GM23338 (cell line): ENCODE results near the gene IYD. TPM values are rescaled to one million over a fixed set of nuclear protein-coding genes. Genes with fewer than 3 reads are reported as not detected.

Source experiments
- ATAC-seq: fragments of 200-7000 bp; cut with Tn5 transposase; 3 replicates; pipeline ENCODE4 v1.9.1; 2020
- DNase-seq: peaks from one replicate; pipeline ENCODE4 v3.0.0-alpha.2; 2015; ENCODE audit warnings: low spot score
- H2AFZ ChIP-seq: fragments of 200-600 bp; sonication (generic); 2 replicates; pipeline ENCODE4 v1.8.0; 2016; ENCODE audit warnings: antibody characterized with exemption, mild to moderate bottlenecking, moderate library complexity
- H3F3A ChIP-seq: fragments of 200-600 bp; sonication (generic); replicated peaks from 2 replicates; pipeline ENCODE4 v1.8.0; 2017; ENCODE audit warnings: antibody characterized with exemption, mixed run types, low read depth
- H3K27ac ChIP-seq: fragments of 200-600 bp; sonication (generic); 2 replicates; pipeline ENCODE4 v1.6.1; 2016; ENCODE audit warnings: low read depth
- H3K27me3 ChIP-seq: fragments of 200-600 bp; sonication (generic); 2 replicates; pipeline ENCODE4 v1.8.0; 2016; ENCODE audit warnings: mild to moderate bottlenecking, mixed run types, moderate library complexity; ENCODE audit not compliant: insufficient read depth
- H3K36me3 ChIP-seq: fragments of 200-600 bp; sonication (generic); 2 replicates; pipeline ENCODE4 v1.8.0; 2016; ENCODE audit warnings: mild to moderate bottlenecking; ENCODE audit not compliant: insufficient read depth
- H3K4me1 ChIP-seq: fragments of 200-600 bp; sonication (generic); 2 replicates; pipeline ENCODE4 v1.8.0; 2016; ENCODE audit warnings: mild to moderate bottlenecking, moderate library complexity; ENCODE audit not compliant: insufficient read depth
- H3K4me2 ChIP-seq: fragments of 200-600 bp; sonication (generic); 2 replicates; pipeline ENCODE4 v1.7.1; 2017; ENCODE audit warnings: mixed run types
- H3K4me3 ChIP-seq: fragments of 200-600 bp; sonication (generic); 2 replicates; pipeline ENCODE4 v1.6.1; 2016; ENCODE audit warnings: mixed run types
- H3K79me2 ChIP-seq: fragments of 200-600 bp; sonication (generic); replicated peaks from 2 replicates; pipeline ENCODE4 v1.8.0; 2017; ENCODE audit warnings: mild to moderate bottlenecking; ENCODE audit not compliant: insufficient read depth
- H3K9me2 ChIP-seq: fragments of 200-600 bp; sonication (generic); 2 replicates; pipeline ENCODE4 v1.8.0; 2017; ENCODE audit not compliant: insufficient read depth
- H4K20me1 ChIP-seq: fragments of 200-600 bp; sonication (generic); replicated peaks from 2 replicates; pipeline ENCODE4 v1.8.0; 2017; ENCODE audit warnings: mild to moderate bottlenecking; ENCODE audit not compliant: insufficient read depth
- H3K27ac Mint-ChIP-seq: 2 replicates; pipeline ENCODE4 v1.8.0; 2020; ENCODE audit warnings: inconsistent platforms, mild to moderate bottlenecking, moderate library complexity, mixed read lengths
- H3K27me3 Mint-ChIP-seq: 3 replicates; pipeline ENCODE4 v1.8.0; 2022; ENCODE audit warnings: low read depth, mild to moderate bottlenecking, moderate library complexity, mixed read lengths, inconsistent platforms; ENCODE audit not compliant: insufficient read depth, poor library complexity
- H3K36me3 Mint-ChIP-seq: 3 replicates; pipeline ENCODE4 v1.8.0; 2021; ENCODE audit warnings: low read depth, mild to moderate bottlenecking, inconsistent platforms, moderate library complexity, mixed read lengths
- H3K4me1 Mint-ChIP-seq: 3 replicates; pipeline ENCODE4 v1.8.0; 2020; ENCODE audit warnings: mild to moderate bottlenecking, inconsistent platforms, mixed read lengths
- H3K4me3 Mint-ChIP-seq: 3 replicates; pipeline ENCODE4 v1.8.0; 2021; ENCODE audit warnings: moderate library complexity, mild to moderate bottlenecking, inconsistent platforms, mixed read lengths
- H3K9me3 Mint-ChIP-seq: 3 replicates; pipeline ENCODE4 v1.8.0; 2020; ENCODE audit warnings: moderate library complexity, mild to moderate bottlenecking, inconsistent platforms, mixed read lengths
- CREB1 ChIP-seq: fragments of 250-450 bp; sonication (Bioruptor Pico); IDR thresholded peaks from 2 replicates; pipeline ENCODE4 v1.5.0; 2020; ENCODE audit warnings: low read depth, mild to moderate bottlenecking, moderate library complexity
- EZH2 ChIP-seq: fragments of 200-600 bp; sonication (generic); IDR thresholded peaks from one replicate; pipeline ENCODE4 v1.8.0; 2017; ENCODE audit warnings: antibody characterized with exemption, mild to moderate bottlenecking, low read depth; ENCODE audit not compliant: unreplicated experiment
- EZH2phosphoT487 ChIP-seq: fragments of 200-600 bp; sonication (generic); IDR thresholded peaks from one replicate; pipeline ENCODE4 v1.8.1; 2018; ENCODE audit warnings: antibody characterized with exemption; ENCODE audit not compliant: unreplicated experiment
- JUNB ChIP-seq: IDR thresholded peaks from one replicate; pipeline ENCODE4 v1.6.1; 2016; ENCODE audit warnings: antibody characterized with exemption; ENCODE audit not compliant: unreplicated experiment
- NANOG ChIP-seq: IDR thresholded peaks from 2 replicates; pipeline ENCODE4 v1.6.1; 2016; ENCODE audit warnings: antibody characterized with exemption, borderline replicate concordance
- POLR2AphosphoS5 ChIP-seq: IDR thresholded peaks from 2 replicates; pipeline ENCODE4 v1.6.1; 2016; ENCODE audit warnings: antibody characterized with exemption, low read depth
- STAT1 ChIP-seq: IDR thresholded peaks from one replicate; pipeline ENCODE4 v1.6.1; 2016; ENCODE audit warnings: antibody characterized with exemption; ENCODE audit not compliant: unreplicated experiment
- ZNF114 ChIP-seq: fragments of 250-450 bp; sonication (Bioruptor Pico); IDR thresholded peaks from 2 replicates; pipeline ENCODE4 v1.5.0; 2020; ENCODE audit warnings: mild to moderate bottlenecking, moderate library complexity
- ZNF331 ChIP-seq: fragments of 250-450 bp; sonication (Bioruptor Pico); IDR thresholded peaks from 2 replicates; pipeline ENCODE4 v1.5.0; 2020; ENCODE audit warnings: low read depth, mild to moderate bottlenecking, moderate library complexity
- ZNF462 ChIP-seq: fragments of 250-450 bp; sonication (Bioruptor Pico); IDR thresholded peaks from 2 replicates; pipeline ENCODE4 v1.5.0; 2020; ENCODE audit warnings: mild to moderate bottlenecking, moderate library complexity
- polyA plus RNA-seq: library from polyadenylated mRNA; unstranded; fragments of >200 nt; fragmentation: Nextera tagmentation; extraction: Ambion mirVana; gene quantifications from 2 replicates; pipeline ENCODE4 v1.2.1, GENCODE V29; 2016
- total RNA-seq: library from RNA; depleted of rRNA; stranded (reverse); fragments of >200 nt; shearing (Covaris generic); gene quantifications from 2 replicates; pipeline ENCODE4 v1.2.3, GENCODE V29; 2014
- TF ChIP-seq, protein P1 (sequence below): IDR thresholded peaks from one replicate; pipeline ENCODE4 v1.6.1; 2018; ENCODE audit warnings: antibody characterized with exemption; ENCODE audit not compliant: unreplicated experiment
- TF ChIP-seq, protein P2 (sequence below), 2 experiments: fragments of 200-600 bp in 1 of 2; sonication (generic) in 1 of 2; conservative IDR thresholded peaks; 2 replicates each; pipeline versions ENCODE4 v1.5.1 to v1.6.1; 2016 to 2017; ENCODE audit warnings: antibody characterized with exemption in 2 of 2, low read depth in 2 of 2, mild to moderate bottlenecking in 2 of 2, moderate library complexity in 1 of 2
- TF ChIP-seq, protein P3 (sequence below): IDR thresholded peaks from 2 replicates; pipeline ENCODE4 v1.6.1; 2016; ENCODE audit warnings: antibody characterized with exemption

IYD gene
- total and polyA plus RNA-seq, 2 experiments from 2014 or later, result not detected

GRCh38 chr6:150332939-150333584 lies 35.8 kb upstream of the IYD start:
- H3K4me3 Mint-ChIP-seq, result no peak overlapping the region
- Histone ChIP-seq H4K20me1 (no peaks in the 10 kb centered on the region; the same call in 1 of the 2 replicates), H3K36me3 (no peaks in the 10 kb centered on the region), H3K4me2 (no peak overlapping the region), H3K27me3 (no peaks in the 10 kb centered on the region), H2AFZ (no peak overlapping the region), H3F3A (no peaks in the 10 kb centered on the region), H3K9me2 (no peaks in the 10 kb centered on the region; the same call in 1 of the 2 replicates), H3K27ac (no peak overlapping the region), H3K4me3 (no peak overlapping the region), H3K79me2 (no peaks in the 10 kb centered on the region), H3K4me1 (no peaks in the 10 kb centered on the region)
- H3K9me3 Mint-ChIP-seq, result no peaks in the 10 kb centered on the region
- H3K27ac Mint-ChIP-seq, result no peak overlapping the region
- H3K4me1 Mint-ChIP-seq, result no peaks in the 10 kb centered on the region
- TF ChIP-seq CREB1 (CRISPR knock-in tag) (no peak), STAT1 (no peak), EZH2 (no peak), ZNF331 (CRISPR knock-in tag) (no peak), ZNF462 (CRISPR knock-in tag) (no peak), NANOG (no peak), JUNB (no peak), ZNF114 (CRISPR knock-in tag) (no peak), POLR2AphosphoS5 (no peak), EZH2phosphoT487 (no peak)
- TF ChIP-seq, protein P1, sequence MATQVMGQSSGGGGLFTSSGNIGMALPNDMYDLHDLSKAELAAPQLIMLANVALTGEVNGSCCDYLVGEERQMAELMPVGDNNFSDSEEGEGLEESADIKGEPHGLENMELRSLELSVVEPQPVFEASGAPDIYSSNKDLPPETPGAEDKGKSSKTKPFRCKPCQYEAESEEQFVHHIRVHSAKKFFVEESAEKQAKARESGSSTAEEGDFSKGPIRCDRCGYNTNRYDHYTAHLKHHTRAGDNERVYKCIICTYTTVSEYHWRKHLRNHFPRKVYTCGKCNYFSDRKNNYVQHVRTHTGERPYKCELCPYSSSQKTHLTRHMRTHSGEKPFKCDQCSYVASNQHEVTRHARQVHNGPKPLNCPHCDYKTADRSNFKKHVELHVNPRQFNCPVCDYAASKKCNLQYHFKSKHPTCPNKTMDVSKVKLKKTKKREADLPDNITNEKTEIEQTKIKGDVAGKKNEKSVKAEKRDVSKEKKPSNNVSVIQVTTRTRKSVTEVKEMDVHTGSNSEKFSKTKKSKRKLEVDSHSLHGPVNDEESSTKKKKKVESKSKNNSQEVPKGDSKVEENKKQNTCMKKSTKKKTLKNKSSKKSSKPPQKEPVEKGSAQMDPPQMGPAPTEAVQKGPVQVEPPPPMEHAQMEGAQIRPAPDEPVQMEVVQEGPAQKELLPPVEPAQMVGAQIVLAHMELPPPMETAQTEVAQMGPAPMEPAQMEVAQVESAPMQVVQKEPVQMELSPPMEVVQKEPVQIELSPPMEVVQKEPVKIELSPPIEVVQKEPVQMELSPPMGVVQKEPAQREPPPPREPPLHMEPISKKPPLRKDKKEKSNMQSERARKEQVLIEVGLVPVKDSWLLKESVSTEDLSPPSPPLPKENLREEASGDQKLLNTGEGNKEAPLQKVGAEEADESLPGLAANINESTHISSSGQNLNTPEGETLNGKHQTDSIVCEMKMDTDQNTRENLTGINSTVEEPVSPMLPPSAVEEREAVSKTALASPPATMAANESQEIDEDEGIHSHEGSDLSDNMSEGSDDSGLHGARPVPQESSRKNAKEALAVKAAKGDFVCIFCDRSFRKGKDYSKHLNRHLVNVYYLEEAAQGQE, result no peak
- TF ChIP-seq, protein P2, sequence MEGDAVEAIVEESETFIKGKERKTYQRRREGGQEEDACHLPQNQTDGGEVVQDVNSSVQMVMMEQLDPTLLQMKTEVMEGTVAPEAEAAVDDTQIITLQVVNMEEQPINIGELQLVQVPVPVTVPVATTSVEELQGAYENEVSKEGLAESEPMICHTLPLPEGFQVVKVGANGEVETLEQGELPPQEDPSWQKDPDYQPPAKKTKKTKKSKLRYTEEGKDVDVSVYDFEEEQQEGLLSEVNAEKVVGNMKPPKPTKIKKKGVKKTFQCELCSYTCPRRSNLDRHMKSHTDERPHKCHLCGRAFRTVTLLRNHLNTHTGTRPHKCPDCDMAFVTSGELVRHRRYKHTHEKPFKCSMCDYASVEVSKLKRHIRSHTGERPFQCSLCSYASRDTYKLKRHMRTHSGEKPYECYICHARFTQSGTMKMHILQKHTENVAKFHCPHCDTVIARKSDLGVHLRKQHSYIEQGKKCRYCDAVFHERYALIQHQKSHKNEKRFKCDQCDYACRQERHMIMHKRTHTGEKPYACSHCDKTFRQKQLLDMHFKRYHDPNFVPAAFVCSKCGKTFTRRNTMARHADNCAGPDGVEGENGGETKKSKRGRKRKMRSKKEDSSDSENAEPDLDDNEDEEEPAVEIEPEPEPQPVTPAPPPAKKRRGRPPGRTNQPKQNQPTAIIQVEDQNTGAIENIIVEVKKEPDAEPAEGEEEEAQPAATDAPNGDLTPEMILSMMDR (conservative IDR thresholded peaks at IDR 0.05; ENCODE audit: low read depth in 2 of 2), result no peak
- TF ChIP-seq, protein P3, sequence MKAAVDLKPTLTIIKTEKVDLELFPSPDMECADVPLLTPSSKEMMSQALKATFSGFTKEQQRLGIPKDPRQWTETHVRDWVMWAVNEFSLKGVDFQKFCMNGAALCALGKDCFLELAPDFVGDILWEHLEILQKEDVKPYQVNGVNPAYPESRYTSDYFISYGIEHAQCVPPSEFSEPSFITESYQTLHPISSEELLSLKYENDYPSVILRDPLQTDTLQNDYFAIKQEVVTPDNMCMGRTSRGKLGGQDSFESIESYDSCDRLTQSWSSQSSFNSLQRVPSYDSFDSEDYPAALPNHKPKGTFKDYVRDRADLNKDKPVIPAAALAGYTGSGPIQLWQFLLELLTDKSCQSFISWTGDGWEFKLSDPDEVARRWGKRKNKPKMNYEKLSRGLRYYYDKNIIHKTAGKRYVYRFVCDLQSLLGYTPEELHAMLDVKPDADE, result no peak
- H3K27me3 Mint-ChIP-seq, result peaks cover 7% of the 10 kb centered on the region
- H3K36me3 Mint-ChIP-seq, result no peaks in the 10 kb centered on the region
- no peak for DNase-seq
- ATAC-seq, result no peak
